ENCODE data around the gene FLT1.

FLT1 gene

GRCh38 chr13:28337166-28338005 is 157.5 kb downstream of the FLT1 start (continued):
- TF ChIP-seq ZXDB (tag by site-specific recombination; IDR thresholded peaks at IDR 0.05) (peak; percentile 55; the same call in 1 of the 2 replicates), ZSCAN16 (tag by site-specific recombination; IDR thresholded peaks at IDR 0.05) (no peak), FEZF1 (tag by site-specific recombination; IDR thresholded peaks at IDR 0.05) (peak; percentile 97), ZFP41 (tag by site-specific recombination; IDR thresholded peaks at IDR 0.05; ENCODE audit: borderline replicate concordance) (no peak), PRDM6 (tag by site-specific recombination; IDR thresholded peaks at IDR 0.05) (peak; percentile 73), ZBTB17 (tag by site-specific recombination; IDR thresholded peaks at IDR 0.05) (no peak; the same call in 1 of the 2 replicates), ZSCAN30 (tag by site-specific recombination; IDR thresholded peaks at IDR 0.05) (peak; percentile 48; the same call in 1 of the 2 replicates), YY1 (tag by site-specific recombination; IDR thresholded peaks at IDR 0.05) (no peak), ZNF558 (tag by site-specific recombination; IDR thresholded peaks at IDR 0.05) (peak; percentile 87), ZNF580 (tag by site-specific recombination; IDR thresholded peaks at IDR 0.05) (no peak), IKZF3 (tag by site-specific recombination; IDR thresholded peaks at IDR 0.05) (no peak), ZBTB8A (tag by site-specific recombination; IDR thresholded peaks at IDR 0.05) (no peak), ZNF335 (tag by site-specific recombination; conservative IDR thresholded peaks at IDR 0.05) (no peak), ZNF18 (tag by site-specific recombination; IDR thresholded peaks at IDR 0.05) (no peak), PRDM10 (tag by site-specific recombination; IDR thresholded peaks at IDR 0.05) (no peak), ZBTB48 (tag by site-specific recombination; IDR thresholded peaks at IDR 0.05) (no peak), BCL11A (tag by site-specific recombination; IDR thresholded peaks at IDR 0.05; ENCODE audit: low read depth) (no peak), PRDM4 (tag by site-specific recombination; IDR thresholded peaks at IDR 0.05) (peak; percentile 58; the same call in 1 of the 2 replicates), ZNF518A (tag by site-specific recombination; conservative IDR thresholded peaks at IDR 0.05; ENCODE audit: low read depth) (no peak), ZFHX2 (tag by site-specific recombination; conservative IDR thresholded peaks at IDR 0.05) (peak; percentile 20; the same call in 1 of the 2 replicates), ZNF639 (tag by site-specific recombination; IDR thresholded peaks at IDR 0.05) (no peak), ZNF37A (tag by site-specific recombination; IDR thresholded peaks at IDR 0.05) (no peak)
